Smooth muscle cell (in vitro differentiated cells): ENCODE data around the gene ZNF85. TPM values are rescaled to one million over a fixed set of nuclear protein-coding genes. Genes with fewer than 3 reads are reported as not detected.

ENCODE experiments used
- DNase-seq: peaks from one replicate; lab custom pipeline; 2025; ENCODE audit not compliant: unreplicated experiment; lab: John Stamatoyannopoulos, UW
- H2AFZ ChIP-seq: fragments of 200-600 bp; sonication (generic); 2 replicates; pipeline ENCODE4 v1.6.0; 2016; ENCODE audit warnings: antibody characterized with exemption, low read depth, mild to moderate bottlenecking
- H3F3A ChIP-seq: fragments of 200-600 bp; sonication (generic); 2 replicates; pipeline ENCODE4 v1.6.0; 2017; ENCODE audit warnings: antibody characterized with exemption, low read depth
- H3K27ac ChIP-seq: fragments of 200-600 bp; sonication (generic); 2 replicates; pipeline ENCODE4 v1.5.1; 2016; ENCODE audit warnings: low read depth, mild to moderate bottlenecking
- H3K27me3 ChIP-seq: fragments of 200-600 bp; sonication (generic); 2 replicates; pipeline ENCODE4 v1.6.1; 2016; ENCODE audit warnings: low read depth, mild to moderate bottlenecking
- H3K36me3 ChIP-seq: fragments of 200-600 bp; sonication (generic); 2 replicates; pipeline ENCODE4 v1.5.1; 2016; ENCODE audit warnings: low read depth
- H3K4me1 ChIP-seq: fragments of 200-600 bp; sonication (generic); 2 replicates; pipeline ENCODE4 v1.5.1; 2016; ENCODE audit warnings: low read depth
- H3K4me2 ChIP-seq: fragments of 200-600 bp; sonication (generic); 2 replicates; pipeline ENCODE4 v1.6.0; 2016; ENCODE audit warnings: mild to moderate bottlenecking
- H3K4me3 ChIP-seq: fragments of 200-600 bp; sonication (generic); 2 replicates; pipeline ENCODE4 v1.5.1; 2016; ENCODE audit warnings: mild to moderate bottlenecking
- H3K79me2 ChIP-seq: fragments of 200-600 bp; sonication (generic); 2 replicates; pipeline ENCODE4 v1.6.0; 2016; ENCODE audit warnings: low read depth, mild to moderate bottlenecking
- H3K9ac ChIP-seq: fragments of 200-600 bp; sonication (generic); 2 replicates; pipeline ENCODE4 v1.6.0; 2016; ENCODE audit warnings: low read depth
- H3K9me3 ChIP-seq: fragments of 200-600 bp; sonication (generic); replicated peaks from 2 replicates; pipeline ENCODE4 v1.5.1; 2016; ENCODE audit warnings: low read depth
- H4K20me1 ChIP-seq: fragments of 200-600 bp; sonication (generic); 2 replicates; pipeline ENCODE4 v1.6.0; 2016; ENCODE audit warnings: low read depth
- CTCF ChIP-seq: fragments of 200-600 bp; sonication (generic); IDR thresholded peaks from 2 replicates; pipeline ENCODE4 v1.5.1; 2017; ENCODE audit warnings: borderline replicate concordance, mild to moderate bottlenecking, antibody characterized with exemption; ENCODE audit not compliant: insufficient read depth, poor library complexity, severe bottlenecking
- WGBS: methylation state at CpG from one replicate; pipeline ENCODE4 v1.1.7; 2016; ENCODE audit warnings: low lambda C conversion rate; 5-methylcytosine and 5-hydroxymethylcytosine counted together
- polyA plus RNA-seq: library from polyadenylated mRNA; unstranded; fragments of >200 nt; fragmentation: Nextera tagmentation; extraction: Ambion mirVana; gene quantifications from 2 replicates; pipeline ENCODE4 v1.2.1, GENCODE V29; 2016
- total RNA-seq: library from RNA; depleted of rRNA; stranded (reverse); fragments of >200 nt; gene quantifications from 2 replicates; pipeline ENCODE4 v1.2.3, GENCODE V29; 2014

The ZNF85 gene
- total and polyA plus RNA-seq, 2 experiments from 2014 or later, result 7.1 to 16.3 TPM

DNA sequence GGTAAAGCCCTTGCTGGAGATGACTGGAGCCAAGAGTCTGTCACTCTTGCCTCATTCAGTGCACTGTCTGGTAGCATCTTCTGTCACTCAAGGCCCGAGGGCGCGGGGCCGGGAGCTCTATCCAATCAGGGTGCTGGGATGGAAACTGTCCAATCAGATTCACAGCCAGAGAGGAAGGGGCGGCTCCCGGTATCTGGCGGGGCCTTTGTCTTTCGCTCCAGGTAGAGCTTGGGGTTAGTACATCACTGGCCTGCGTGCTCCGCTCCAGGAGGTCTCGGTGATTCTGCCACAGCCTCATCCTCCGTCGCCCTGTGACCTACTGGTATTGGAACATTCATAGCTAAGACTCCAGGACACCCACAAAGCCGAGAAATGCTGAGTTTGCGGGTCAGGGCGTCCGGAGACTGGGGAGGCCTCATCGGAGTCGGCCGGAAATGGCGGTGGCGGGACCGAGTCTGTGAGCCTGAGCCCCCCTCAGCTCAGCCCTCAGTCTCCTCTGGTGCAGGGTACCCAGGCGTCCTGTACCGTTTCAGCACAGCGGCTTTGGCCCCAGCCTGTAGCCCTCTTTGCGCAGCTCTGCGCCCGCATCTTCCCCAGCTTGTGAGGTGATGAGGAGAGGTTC lies 76.8 kb downstream of the ZNF85 start:
- DNase-seq, result no peak
- H3K4me3 ChIP-seq, result peak overlapping the region; percentile 59
- H3K79me2 ChIP-seq, result no peaks in the 10 kb centered on the region
- no peaks in the 10 kb centered on the region for H3K36me3 ChIP-seq
- no peak overlapping the region for H3K27ac ChIP-seq
- H3K4me1 ChIP-seq, result no peaks in the 10 kb centered on the region
- H4K20me1 ChIP-seq, result no peaks in the 10 kb centered on the region
- peak overlapping the region; percentile 98 for H2AFZ ChIP-seq
- no peaks in the 10 kb centered on the region for H3K27me3 ChIP-seq
- no peak for TF ChIP-seq CTCF
- 13% methylated on average over 29 of the region's 29 CpGs for WGBS
- peak overlapping the region; percentile 90 for H3K4me2 ChIP-seq
- no peak overlapping the region for H3K9ac ChIP-seq
- H3F3A ChIP-seq, result no peaks in the 10 kb centered on the region
- no peaks in the 10 kb centered on the region for H3K9me3 ChIP-seq

Other genes with a start within 250 kb of the ZNF85 start
- gene ZNF66, start 146.9 kb upstream of the ZNF85 start, total RNA-seq, result 6.2 and 8.4 TPM in 2 replicates
- gene ZNF66, start 146.9 kb upstream of the ZNF85 start, polyA plus RNA-seq, result 1.6 and 2.6 TPM in 2 replicates
- 13.4 and 13.6 TPM in 2 replicates for gene ZNF430, start 97.4 kb downstream of the ZNF85 start, total RNA-seq
- gene ZNF430, start 97.4 kb downstream of the ZNF85 start, polyA plus RNA-seq, result 14.9 and 16.8 TPM in 2 replicates
- gene ZNF714, start 159.0 kb downstream of the ZNF85 start, total RNA-seq, result 15.3 and 15.4 TPM in 2 replicates
- 8.0 and 8.7 TPM in 2 replicates for gene ZNF714, start 159.0 kb downstream of the ZNF85 start, polyA plus RNA-seq
- gene ZNF431, start 218.8 kb downstream of the ZNF85 start, total RNA-seq, result 13.9 and 14.7 TPM in 2 replicates
- gene ZNF431, start 218.8 kb downstream of the ZNF85 start, polyA plus RNA-seq, result 5.2 and 9.2 TPM in 2 replicates